Retinal pigment epithelial cell (primary cell): ENCODE measurements around the gene COX6B2.

Experiments used
- DNase-seq: peaks from one replicate; pipeline ENCODE4 v3.0.0-alpha.2; 2010; ENCODE audit warnings: low read depth
- H3K4me3 ChIP-seq: 2 replicates; pipeline ENCODE4 v1.5.1; 2011; ENCODE audit warnings: mild to moderate bottlenecking, low read length, control low read depth, moderate library complexity
- TF ChIP-seq, protein P1 (sequence below): conservative IDR thresholded peaks from 2 replicates; pipeline ENCODE4 v1.5.1; 2011; ENCODE audit warnings: low read depth, low read length, control low read depth, inconsistent platforms

COX6B2 gene

DNA sequence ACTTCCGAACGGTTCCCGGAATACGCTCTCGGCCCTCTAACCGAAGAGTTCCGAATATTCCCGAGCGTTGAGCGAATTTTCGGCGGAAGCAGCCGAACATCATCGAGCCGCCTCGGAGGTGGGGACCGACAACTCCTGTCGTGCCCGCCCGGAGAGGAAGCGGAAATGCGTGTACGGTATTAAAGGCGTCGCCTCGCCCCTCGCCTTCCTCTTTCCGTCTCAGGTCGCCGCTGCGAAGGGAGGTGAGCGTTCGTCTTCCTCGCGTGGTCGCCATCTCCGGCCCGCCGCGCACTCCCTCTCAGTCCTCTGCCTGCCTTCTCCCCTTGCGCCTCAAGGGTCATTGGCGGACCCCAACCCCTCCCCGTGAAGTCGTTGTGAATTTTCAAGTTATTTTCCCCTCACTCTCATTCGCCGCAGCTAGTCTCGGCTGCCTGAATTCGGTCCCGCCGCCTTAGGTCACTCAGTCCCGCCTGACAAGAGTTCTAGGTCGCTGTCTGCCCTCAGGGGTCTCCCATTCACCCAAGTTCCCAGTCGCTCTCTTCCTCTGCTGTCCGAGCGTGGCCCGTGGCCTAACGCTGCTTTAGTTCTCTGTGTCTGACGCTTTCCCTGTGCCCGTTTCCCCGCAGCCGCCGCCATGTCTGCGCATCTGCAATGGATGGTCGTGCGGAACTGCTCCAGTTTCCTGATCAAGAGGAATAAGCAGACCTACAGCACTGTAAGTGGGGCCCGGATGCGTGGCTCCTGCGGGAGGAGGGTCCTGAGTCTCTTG lies 31.4 kb upstream of the COX6B2 start, which contains the start of gene RPL28:
TSS of gene RPL28 (plus strand) at position 209 of the 769 bp plus-strand sequence. CDS start at position 635, 426 bp downstream.
- TF ChIP-seq, protein P1, sequence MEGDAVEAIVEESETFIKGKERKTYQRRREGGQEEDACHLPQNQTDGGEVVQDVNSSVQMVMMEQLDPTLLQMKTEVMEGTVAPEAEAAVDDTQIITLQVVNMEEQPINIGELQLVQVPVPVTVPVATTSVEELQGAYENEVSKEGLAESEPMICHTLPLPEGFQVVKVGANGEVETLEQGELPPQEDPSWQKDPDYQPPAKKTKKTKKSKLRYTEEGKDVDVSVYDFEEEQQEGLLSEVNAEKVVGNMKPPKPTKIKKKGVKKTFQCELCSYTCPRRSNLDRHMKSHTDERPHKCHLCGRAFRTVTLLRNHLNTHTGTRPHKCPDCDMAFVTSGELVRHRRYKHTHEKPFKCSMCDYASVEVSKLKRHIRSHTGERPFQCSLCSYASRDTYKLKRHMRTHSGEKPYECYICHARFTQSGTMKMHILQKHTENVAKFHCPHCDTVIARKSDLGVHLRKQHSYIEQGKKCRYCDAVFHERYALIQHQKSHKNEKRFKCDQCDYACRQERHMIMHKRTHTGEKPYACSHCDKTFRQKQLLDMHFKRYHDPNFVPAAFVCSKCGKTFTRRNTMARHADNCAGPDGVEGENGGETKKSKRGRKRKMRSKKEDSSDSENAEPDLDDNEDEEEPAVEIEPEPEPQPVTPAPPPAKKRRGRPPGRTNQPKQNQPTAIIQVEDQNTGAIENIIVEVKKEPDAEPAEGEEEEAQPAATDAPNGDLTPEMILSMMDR: no peak
- H3K4me3 ChIP-seq: peak within 1 kb of the TSS; percentile 100
- peak; percentile 91 for DNase-seq

DNA sequence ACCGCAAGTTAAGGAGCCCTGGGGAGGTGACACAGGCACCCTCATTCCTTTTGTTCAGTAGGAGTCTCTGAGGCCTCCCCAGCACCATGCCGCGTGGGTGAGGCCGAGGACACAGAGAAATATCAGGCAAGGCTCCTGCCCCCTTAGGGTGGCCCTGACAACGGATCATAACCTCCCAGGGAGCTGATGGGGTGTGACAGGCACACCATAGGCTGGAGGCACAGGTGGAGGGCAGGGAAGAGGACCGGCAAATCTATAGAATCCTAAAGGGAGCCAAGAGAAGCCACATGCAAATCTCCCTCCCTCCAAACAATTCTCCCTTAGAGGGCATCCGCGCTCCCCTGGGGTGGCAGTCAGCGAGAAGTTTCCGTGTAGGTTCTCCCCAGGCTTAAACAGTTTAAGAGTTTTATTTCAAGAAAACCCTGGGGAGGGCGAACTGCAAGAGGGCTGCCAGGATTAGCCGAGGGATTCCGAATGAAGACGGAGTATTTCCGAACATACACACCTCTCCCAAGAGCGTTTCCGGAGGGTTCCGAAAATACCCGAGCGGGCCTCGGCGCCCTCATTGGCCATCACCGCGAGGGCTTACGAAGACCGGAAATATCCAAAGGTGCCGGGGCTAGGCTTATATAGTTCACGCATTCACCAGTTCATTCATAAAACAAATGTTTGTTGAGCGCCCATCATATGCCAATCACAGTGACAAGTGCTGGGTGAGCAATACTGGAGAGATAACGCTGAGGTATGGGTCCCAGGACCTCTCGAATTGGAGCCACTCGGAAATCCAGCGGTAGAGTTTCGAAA lies 30.6 kb upstream of the COX6B2 start:
- peak overlapping the region; percentile 100 for H3K4me3 ChIP-seq
- TF ChIP-seq, protein P1: no peak
- DNase-seq: peak; percentile 89

DNA sequence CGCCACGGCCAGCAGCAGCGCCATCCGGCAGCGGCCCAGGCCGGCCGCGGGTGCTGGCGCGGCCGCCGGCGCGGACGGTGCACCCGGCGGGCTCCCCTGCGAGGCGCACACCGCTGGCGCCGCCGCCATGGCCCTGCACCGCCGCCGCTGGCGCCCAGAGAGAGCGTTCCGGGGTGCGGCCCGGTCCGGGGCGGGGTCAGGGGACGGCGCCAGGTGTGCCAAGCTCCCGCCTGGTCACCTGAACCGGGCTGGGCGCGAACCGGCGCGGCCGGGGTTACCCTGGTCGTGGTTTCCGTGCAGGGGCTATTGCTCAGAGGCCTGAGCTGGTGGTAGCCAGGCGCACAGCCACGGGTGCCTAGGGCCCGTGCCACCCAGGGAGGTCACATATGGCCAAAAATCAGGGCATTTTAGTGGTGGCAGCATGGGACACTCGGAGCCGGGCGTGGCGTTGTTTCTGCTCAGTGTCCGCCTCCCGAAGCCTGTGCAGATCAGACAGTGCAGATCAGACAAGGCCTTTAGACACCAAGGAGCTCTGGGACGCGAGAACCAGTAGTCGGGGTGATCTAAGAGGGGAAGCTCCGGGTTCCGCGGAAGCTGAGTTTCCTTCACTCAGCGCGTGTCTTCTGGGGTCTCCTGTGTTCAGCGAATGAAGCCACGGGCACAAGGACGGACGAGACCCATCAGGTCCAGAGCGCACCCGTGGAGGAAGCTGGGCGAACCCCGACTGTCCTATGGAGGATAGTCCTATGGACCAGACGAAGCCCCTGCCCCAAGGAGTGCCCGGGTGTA lies 29.8 kb upstream of the COX6B2 start, which contains the start of gene TMEM238:
TSS of gene TMEM238 (minus strand) at position 162 of the 789 bp plus-strand sequence. CDS start at position 129, 33 bp downstream.
- H3K4me3 ChIP-seq: peak within 1 kb of the TSS; percentile 100
- TF ChIP-seq, protein P1: no peak
- no peak for DNase-seq

DNA sequence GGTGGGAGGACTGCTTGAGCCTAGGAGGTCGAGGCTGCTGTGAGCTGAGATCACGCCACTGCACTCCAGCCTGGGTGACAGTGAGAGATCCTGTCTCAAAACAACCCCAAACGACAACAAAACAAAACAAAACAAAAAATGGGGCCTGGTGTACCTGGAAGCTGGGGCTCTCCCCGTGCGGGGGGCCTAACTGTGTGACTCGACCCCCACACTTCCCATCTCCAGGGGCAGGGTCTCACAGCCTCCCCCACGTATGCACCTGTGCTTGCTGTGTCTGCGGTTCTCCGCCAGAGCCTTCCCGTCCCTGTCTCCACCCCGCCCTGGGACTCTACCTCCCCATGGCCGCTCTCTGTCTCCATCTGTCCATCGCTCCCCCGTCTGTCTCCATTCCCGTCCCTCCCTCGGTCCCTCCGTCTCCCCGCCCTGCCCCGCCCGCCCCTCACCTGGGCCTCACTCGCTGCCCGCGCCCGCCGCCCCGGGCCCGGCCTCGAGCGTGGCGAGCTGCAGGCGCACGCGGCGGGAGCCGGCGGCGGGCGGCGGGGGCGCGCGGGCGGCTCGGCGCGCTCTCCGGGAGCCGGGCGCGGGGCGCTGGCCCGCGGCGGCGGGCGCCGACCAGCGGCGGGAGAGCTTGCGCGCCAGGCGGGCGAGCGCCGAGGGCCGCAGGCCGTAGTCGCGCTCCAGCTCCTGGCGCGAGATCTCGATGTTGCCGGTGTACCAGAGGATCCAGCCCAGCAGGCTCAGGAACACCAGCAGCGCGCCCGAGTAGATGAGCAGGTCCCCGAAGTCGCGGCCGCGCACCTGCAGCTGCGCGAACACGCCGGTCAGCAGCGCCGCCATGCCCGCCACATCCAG lies 29.0 kb upstream of the COX6B2 start:
- peak; percentile 30 for DNase-seq
- H3K4me3 ChIP-seq: peak overlapping the region; percentile 42
- TF ChIP-seq, protein P1: no peak

GRCh38 chr19:55382522-55383054 lies 28.1 kb upstream of the COX6B2 start:
- TF ChIP-seq, protein P1: no peak
- no peak overlapping the region for H3K4me3 ChIP-seq
- DNase-seq: no peak

DNA sequence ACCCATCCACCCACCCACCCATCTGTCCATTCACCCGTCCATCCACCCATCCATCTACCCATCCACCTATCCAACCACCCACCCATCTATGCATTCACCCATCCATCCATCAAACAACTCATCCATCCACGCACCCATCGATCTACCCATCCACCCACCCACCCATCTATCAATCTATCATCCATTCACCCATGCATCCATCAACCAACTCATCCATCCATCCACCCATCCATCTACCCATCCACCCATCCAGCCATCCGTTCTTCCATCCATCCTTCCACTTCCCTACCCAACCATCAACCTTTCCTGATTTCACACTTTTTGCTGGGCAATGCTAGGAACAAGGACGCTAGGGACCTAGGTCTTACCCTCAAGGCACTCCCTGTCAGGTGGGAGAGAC lies 27.5 kb upstream of the COX6B2 start:
- TF ChIP-seq, protein P1: no peak
- H3K4me3 ChIP-seq: no peak overlapping the region
- no peak for DNase-seq
